ENCODE measurements around the gene SPATA32.
"Not testable (repeated sequence)": the region's sequence is repeated elsewhere in the genome, so short reads cannot be mapped to it uniquely, and the experiment has no call there.

SPATA32 gene

DNA sequence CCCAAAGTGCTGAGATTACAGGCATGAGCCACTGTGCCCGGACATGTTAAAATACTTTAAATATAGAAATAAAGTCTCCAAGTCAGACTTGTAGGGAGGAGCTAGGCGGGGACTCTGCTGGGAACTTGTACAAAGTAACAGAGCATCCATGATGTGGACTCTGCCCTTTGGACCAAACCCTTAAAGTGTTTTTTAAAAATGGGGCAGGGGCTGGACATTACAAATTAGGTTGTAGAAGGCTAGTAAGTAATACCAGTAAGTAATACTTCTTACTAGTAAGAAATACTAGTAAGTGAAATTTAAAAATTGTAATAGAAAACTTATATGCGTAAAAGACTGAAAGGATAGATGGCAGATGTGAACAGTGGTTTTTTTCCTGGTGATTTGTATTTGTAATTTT, 9.7 kb upstream of the SPATA32 start:
- DNase-seq (ENCODE audit: low read depth in 2 of 2) = no peak

DNA sequence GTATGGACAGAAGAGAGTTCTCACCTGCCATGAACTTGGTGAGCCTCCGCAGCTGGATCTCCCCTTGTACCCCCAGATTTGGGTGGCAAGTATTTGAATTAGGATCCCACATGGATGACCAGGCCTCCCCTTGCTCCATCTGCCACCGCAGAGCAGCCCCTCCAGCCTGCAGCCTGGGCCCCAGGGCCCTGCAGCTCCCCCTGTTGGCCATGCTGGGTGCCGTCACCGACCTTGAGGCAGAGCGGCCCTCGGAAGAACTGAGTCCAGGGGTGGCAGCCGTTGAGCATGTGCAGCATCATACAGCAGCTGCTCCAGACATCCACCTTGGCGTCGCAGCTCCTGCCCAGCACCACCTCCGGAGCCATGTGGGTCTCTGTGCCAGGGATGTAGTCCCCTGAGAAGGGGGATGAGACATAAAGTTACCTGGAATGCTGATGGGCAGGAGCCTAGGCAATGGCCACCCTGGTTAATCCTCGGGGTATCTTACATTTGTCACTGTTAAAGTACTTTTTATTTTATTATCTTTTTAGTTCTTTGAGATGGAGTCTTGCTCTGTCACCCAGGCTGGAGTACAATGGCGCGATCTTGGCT, 9.0 kb upstream of the SPATA32 start:
- DNase-seq (ENCODE audit: low read depth in 2 of 2) = no peak

DNA sequence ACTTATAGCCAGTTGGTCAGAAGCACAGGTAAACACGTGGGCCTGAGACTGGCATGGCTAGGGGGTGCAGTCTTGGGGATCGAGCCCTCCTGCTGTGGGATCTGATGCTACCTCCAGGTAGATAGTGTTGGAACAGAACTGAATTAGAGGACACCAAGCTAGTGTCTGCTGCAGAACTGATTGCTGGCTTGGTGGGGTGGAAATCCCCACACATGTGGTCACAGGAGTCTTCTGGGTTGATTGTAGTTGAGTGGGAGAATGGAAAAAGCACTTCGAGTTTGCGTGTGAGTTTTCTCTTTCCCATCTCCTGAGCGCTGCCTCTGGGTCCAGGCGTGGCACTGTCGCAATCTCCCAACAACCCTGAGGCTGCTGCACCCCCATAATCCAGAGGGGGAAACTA, 8.0 kb upstream of the SPATA32 start:
- no peak for DNase-seq (ENCODE audit: low read depth in 2 of 2)

DNA sequence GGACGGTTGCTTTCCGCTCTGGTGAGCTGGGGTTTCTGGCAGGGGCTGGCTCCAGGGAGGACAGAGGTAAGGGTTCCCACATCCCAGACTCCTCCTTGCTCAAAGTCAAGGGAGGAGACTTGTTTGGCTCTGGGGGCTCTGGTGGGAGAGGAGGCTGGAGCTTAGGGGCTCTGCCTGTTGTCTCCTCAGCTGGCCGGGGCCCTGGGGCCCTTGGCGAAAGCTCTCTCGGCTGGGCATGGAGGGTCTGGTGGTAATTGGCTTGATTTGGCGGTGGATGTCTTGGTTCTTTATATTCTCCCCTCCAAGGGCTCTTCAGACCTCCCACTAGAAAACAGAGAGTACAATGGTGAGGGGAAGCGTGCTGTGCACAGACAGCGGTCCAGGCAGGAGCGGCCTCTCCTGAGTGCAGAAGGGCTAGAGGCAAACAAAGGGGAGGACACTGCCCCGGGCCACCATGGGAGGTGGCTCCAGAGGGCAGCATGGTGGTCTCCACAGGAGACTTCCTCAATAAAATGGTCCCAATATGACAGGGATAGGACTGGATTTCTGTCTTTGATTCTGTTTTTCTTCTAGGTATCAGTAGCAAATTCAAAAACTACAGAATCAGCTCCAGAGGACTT, 5.7 kb upstream of the SPATA32 start:
- no peak for DNase-seq (ENCODE audit: low read depth in 2 of 2)

GRCh38 chr17:45266372-45266926, 4.6 kb upstream of the SPATA32 start:
- DNase-seq (ENCODE audit: low read depth in 2 of 2) = no peak

- no peak for DNase-seq (ENCODE audit: low read depth in 2 of 2)
These were observed 3.9 kb upstream of the SPATA32 start for GRCh38 chr17:45265821-45266220.

- no peak for DNase-seq (ENCODE audit: low read depth in 2 of 2)
These were observed 3.1 kb upstream of the SPATA32 start for GRCh38 chr17:45264988-45265387.

GRCh38 chr17:45264430-45264829, 2.5 kb upstream of the SPATA32 start:
- DNase-seq (ENCODE audit: low read depth in 2 of 2) = no peak

GRCh38 chr17:45263477-45263860, 1.6 kb upstream of the SPATA32 start:
- no peak for DNase-seq (ENCODE audit: low read depth in 2 of 2)

DNA sequence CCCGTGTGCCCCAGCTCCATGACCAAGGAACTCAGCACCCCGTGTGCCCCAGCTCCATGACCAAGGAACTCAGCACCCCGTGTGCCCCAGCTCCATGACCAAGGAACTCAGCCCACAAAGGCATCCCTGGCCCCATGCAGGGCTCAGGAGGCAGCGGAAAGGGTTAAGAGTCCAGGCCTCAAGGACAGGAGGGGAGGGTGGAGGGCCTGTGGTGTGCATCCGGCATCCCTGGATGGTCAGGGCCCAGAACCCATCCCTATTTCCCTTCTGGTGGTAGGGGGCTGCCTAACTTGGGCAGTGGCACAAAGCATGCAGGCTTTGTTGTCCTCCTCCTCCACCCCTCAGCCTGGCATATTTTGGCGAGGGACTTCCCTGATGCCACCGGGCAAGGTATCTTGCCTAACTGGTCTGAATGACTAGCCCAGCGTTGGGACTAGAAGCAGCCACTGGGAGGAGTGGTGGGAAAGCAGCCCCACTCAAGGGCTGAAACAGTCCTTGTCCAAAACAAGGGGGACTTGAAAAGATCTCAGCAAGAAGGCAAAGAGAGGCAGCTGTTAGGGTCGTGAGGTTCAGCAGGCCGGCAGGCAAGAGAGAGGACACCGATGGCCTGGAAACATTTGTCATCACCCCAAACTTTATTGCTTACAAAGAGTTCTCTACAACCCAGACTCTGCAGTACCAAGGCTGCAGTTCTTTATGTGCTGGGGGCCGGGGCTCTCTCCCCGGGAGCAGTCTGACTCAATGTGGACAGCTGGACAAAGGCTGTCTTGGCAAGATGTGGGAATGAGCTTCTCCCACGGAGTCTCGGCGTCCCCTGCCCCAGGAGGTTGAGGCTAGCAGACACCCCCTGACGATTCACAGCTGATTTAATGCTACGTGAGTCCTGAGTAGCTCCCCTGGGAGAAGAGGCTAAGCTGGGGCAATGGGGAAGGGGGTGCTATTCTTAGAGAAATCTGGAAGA, 902 bp upstream of the SPATA32 start:
- DNase-seq (ENCODE audit: low read depth in 2 of 2) = no peak

GRCh38 chr17:45260204-45260783, 1.6 kb downstream of the SPATA32 start:
- DNase-seq (ENCODE audit: low read depth in 2 of 2) = no peak

DNA sequence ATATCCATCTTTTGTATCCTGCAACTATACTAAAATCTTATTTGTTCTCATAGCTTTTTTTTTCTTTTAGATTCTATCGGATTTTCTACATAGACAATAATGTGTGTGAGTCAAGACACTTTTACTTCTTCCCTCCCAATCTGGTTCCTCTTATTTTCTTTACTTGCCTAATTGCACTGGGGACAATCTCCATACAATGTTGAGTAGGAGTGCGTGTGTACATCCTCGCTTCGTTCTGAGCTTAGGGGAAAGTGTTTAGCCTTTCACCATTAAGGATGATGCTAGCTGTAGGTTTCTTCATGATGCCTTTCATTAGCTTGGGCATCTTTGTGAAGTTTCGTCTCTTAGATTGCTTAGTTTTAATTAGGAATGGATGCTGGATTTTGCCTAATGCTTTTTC, 2.9 kb downstream of the SPATA32 start:
- no peak for DNase-seq (ENCODE audit: low read depth in 2 of 2)

- DNase-seq (ENCODE audit: low read depth in 2 of 2) = no peak
These were observed 4.8 kb downstream of the SPATA32 start for GRCh38 chr17:45257115-45257514.

GRCh38 chr17:45256114-45256966, 5.6 kb downstream of the SPATA32 start:
- DNase-seq (ENCODE audit: low read depth in 2 of 2) = no peak

GRCh38 chr17:45255358-45255757, 6.5 kb downstream of the SPATA32 start:
- no peak for DNase-seq (ENCODE audit: low read depth in 2 of 2)

GRCh38 chr17:45253879-45254278, 8.0 kb downstream of the SPATA32 start:
- DNase-seq (ENCODE audit: low read depth in 2 of 2) = no peak

- not testable (repeated sequence) for DNase-seq (ENCODE audit: low read depth in 2 of 2)
These were observed 8.7 kb downstream of the SPATA32 start for GRCh38 chr17:45253237-45253636.

DNA sequence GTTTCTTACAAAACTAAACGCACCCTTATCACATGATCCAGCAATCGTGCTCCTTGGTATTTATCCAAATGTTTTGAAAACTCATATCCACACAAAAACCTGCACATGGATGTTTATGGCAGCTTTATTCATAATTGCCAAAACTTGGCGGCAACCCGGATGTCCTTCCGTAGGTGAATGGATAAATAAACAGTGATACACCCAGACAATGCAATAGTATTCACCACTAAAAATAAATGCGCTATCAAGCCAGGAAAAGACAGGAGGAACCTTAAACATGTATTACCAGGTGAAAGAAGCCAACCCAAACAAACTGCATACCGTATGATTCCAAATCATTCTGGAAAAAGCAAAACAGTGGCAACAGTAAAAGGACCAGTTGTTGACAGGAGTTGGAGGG, 10.0 kb downstream of the SPATA32 start:
- DNase-seq (ENCODE audit: low read depth in 2 of 2) = no peak

- DNase-seq (ENCODE audit: low read depth in 2 of 2) = peak; percentile 54 to 62
These were observed 13.5 kb downstream of the SPATA32 start for GRCh38 chr17:45248132-45248957.

DNA sequence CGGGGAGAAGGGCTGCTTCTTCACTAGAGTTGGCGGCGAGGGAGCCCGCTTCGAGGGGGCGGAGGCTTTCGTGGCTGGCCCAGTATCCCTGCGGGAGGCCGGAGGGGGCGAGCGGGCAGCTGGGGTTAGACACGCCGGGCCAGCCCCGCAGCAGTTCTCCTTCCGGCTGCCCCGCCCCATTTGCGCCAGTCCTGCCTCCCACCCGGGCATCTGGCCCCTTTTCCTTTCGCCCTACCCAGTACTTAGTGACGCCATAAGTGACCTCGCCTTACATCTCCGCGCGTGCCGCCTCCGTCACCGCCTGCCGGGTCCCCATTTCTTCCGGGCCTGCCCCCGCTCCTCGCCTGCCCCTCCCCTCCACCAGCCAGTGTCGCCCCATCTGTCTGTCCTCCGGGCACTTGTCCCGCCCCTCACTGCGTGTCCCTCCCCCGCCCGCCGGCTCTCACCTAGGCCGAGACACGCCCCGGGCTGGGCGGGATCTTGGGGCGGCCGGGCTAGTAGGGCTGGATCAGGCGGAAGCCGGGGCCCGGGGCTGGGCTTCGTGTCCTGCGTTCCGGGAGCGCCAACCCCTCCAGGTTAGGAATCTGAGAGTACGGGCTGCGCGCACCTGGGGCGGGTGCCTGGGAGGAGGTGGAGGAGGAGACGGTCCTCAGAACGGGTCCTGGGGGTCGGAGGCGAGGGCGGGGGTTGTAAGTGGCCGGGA, 14.3 kb downstream of the SPATA32 start:
- peak; percentile 85 to 88 for DNase-seq (ENCODE audit: low read depth in 2 of 2)
